SK-N-SH (cell line): Measurements from ENCODE around the gene MYOM1. TPM values are rescaled to one million over a fixed set of nuclear protein-coding genes. Genes with fewer than 3 reads are reported as not detected.

Experiments used
- CTCF ChIA-PET: fragments of 300-600, 350-600 bp; formaldehyde crosslinking; extraction: SDS; loops from one replicate; lab custom pipeline; 2021; lab: Yijun Ruan, JAX
- POLR2A ChIA-PET: fragments of 350-600 bp; sonication (Branson Sonifier 250); formaldehyde crosslinking; extraction: SDS; loops from one replicate; lab custom pipeline; 2020; ENCODE audit warnings: antibody characterized with exemption, inconsistent platforms; lab: Yijun Ruan, JAX
- DNase-seq: peaks from one replicate; pipeline ENCODE4 v3.0.0; 2012
- H2AFZ ChIP-seq: fragments of 200-600 bp; sonication (generic); 2 replicates; pipeline ENCODE4 v1.8.1; 2016; ENCODE audit warnings: antibody characterized with exemption, mild to moderate bottlenecking, low read depth
- H3F3A ChIP-seq: fragments of 200-600 bp; sonication (generic); replicated peaks from 2 replicates; pipeline ENCODE3; 2016; ENCODE audit warnings: antibody characterized with exemption, mild to moderate bottlenecking; ENCODE audit not compliant: insufficient read depth
- H3K27ac ChIP-seq, 2 experiments: fragments of 200-500 bp in 1 of 2; fragments of 200-600 bp in 1 of 2; sonication (Bioruptor generic) in 1 of 2; sonication (generic), shearing (Covaris generic) in 1 of 2; 2 replicates each; pipeline versions ENCODE4 v1.5.1 to v1.6.1; 2014 to 2016; ENCODE audit warnings: low read depth in 2 of 2, inconsistent platforms in 1 of 2, low read length in 1 of 2, mild to moderate bottlenecking in 1 of 2, mixed read lengths in 1 of 2
- H3K27me3 ChIP-seq: fragments of 200-600 bp; sonication (generic), shearing (Covaris generic); 2 replicates; pipeline ENCODE4 v1.6.1; 2016; ENCODE audit warnings: mixed run types; ENCODE audit not compliant: insufficient read depth
- H3K36me3 ChIP-seq, 2 experiments: fragments of 200-500 bp in 1 of 2; fragments of 200-600 bp in 1 of 2; sonication (Bioruptor generic) in 1 of 2; sonication (generic) in 1 of 2; replicated peaks in 1 of 2; 2 replicates each; pipeline versions ENCODE3 to v1.5.1; 2014 to 2016; ENCODE audit warnings: low read length in 1 of 2, mild to moderate bottlenecking in 1 of 2; ENCODE audit not compliant: insufficient read depth in 2 of 2, control insufficient read depth in 1 of 2
- H3K4me1 ChIP-seq, 2 experiments: fragments of 200-500 bp in 1 of 2; fragments of 200-600 bp in 1 of 2; sonication (Bioruptor generic) in 1 of 2; sonication (generic), shearing (Covaris generic) in 1 of 2; 2 replicates each; pipeline versions ENCODE4 v1.5.1 to v1.6.1; 2014 to 2016; ENCODE audit warnings: low read depth in 1 of 2, low read length in 1 of 2, mixed run types in 1 of 2; ENCODE audit not compliant: insufficient read depth in 2 of 2, control insufficient read depth in 1 of 2
- H3K4me2 ChIP-seq: fragments of 200-600 bp; sonication (generic), shearing (Covaris generic); 2 replicates; pipeline ENCODE4 v1.6.1; 2017; ENCODE audit warnings: mixed run types
- H3K4me3 ChIP-seq, 2 experiments: fragments of 200-500 bp in 1 of 2; fragments of 200-600 bp in 1 of 2; sonication (Bioruptor generic) in 1 of 2; sonication (generic), shearing (Covaris generic) in 1 of 2; 2 replicates each; pipeline versions ENCODE4 v1.5.1 to v1.8.1; 2014 to 2016; ENCODE audit warnings: low read depth in 2 of 2, inconsistent platforms in 1 of 2, low read length in 1 of 2, mild to moderate bottlenecking in 1 of 2, mixed read lengths in 1 of 2, moderate library complexity in 1 of 2
- H3K79me2 ChIP-seq: fragments of 200-600 bp; sonication (generic); 2 replicates; pipeline ENCODE4 v1.8.1; 2017; ENCODE audit warnings: mild to moderate bottlenecking; ENCODE audit not compliant: insufficient read depth
- H3K9ac ChIP-seq: fragments of 200-600 bp; sonication (generic); 2 replicates; pipeline ENCODE4 v1.6.1; 2017; ENCODE audit warnings: mixed run types
- H3K9me2 ChIP-seq: fragments of 200-600 bp; sonication (generic); 2 replicates; pipeline ENCODE4 v1.6.1; 2017; ENCODE audit warnings: mixed run types
- H3K9me3 ChIP-seq: fragments of 200-600 bp; sonication (generic); 2 replicates; pipeline ENCODE4 v1.6.1; 2017; ENCODE audit warnings: mixed run types, mild to moderate bottlenecking, moderate library complexity
- H4K20me1 ChIP-seq: fragments of 200-600 bp; sonication (generic); 2 replicates; pipeline ENCODE4 v1.6.1; 2017; ENCODE audit warnings: mild to moderate bottlenecking, mixed run types; ENCODE audit not compliant: insufficient read depth
- CHD2 ChIP-seq: fragments of 150-350 bp; IDR thresholded peaks from 2 replicates; pipeline ENCODE4 v1.6.1; 2018; ENCODE audit warnings: low read length; ENCODE audit not compliant: partially characterized antibody
- EP300 ChIP-seq, 2 experiments: IDR thresholded peaks; 2 replicates each; pipeline versions ENCODE4 v1.4.0 to v1.6.1; 2012; ENCODE audit warnings: borderline replicate concordance in 1 of 2, low read depth in 1 of 2, low read length in 1 of 2
- EZH2phosphoT487 ChIP-seq: fragments of 200-600 bp; sonication (generic); IDR thresholded peaks from 2 replicates; pipeline ENCODE4 v1.6.1; 2017; ENCODE audit warnings: low read depth, mixed run types, mild to moderate bottlenecking, antibody characterized with exemption, moderate library complexity, borderline replicate concordance
- FOSL2 ChIP-seq: IDR thresholded peaks from 2 replicates; pipeline ENCODE4 v1.4.0; 2012; ENCODE audit warnings: low read depth, mild to moderate bottlenecking, moderate library complexity, borderline replicate concordance
- GABPA ChIP-seq: IDR thresholded peaks from 2 replicates; pipeline ENCODE4 v1.4.0; 2012; ENCODE audit warnings: low read depth, mild to moderate bottlenecking
- GATA2 ChIP-seq: sonication (generic); formaldehyde crosslinking; IDR thresholded peaks from 2 replicates; pipeline ENCODE4 v1.5.0; 2020; ENCODE audit warnings: mild to moderate bottlenecking, missing genetic modification reagents
- MXI1 ChIP-seq: IDR thresholded peaks from 2 replicates; pipeline ENCODE4 v1.6.1; 2012; ENCODE audit warnings: mild to moderate bottlenecking, low read depth, low read length, improper control_type of control experiment
- NRF1 ChIP-seq: IDR thresholded peaks from 2 replicates; pipeline ENCODE4 v1.6.1; 2012; ENCODE audit warnings: low read depth, mild to moderate bottlenecking, low read length
- RCOR1 ChIP-seq: fragments of 150-350 bp; IDR thresholded peaks from 2 replicates; pipeline ENCODE4 v1.6.1; 2017; ENCODE audit warnings: antibody characterized with exemption, low read length
- SMC3 ChIP-seq: IDR thresholded peaks from 2 replicates; pipeline ENCODE4 v1.6.1; 2012; ENCODE audit warnings: low read depth, low read length, improper control_type of control experiment
- TCF12 ChIP-seq: IDR thresholded peaks from 2 replicates; pipeline ENCODE4 v1.4.0; 2012
- TEAD4 ChIP-seq: IDR thresholded peaks from 2 replicates; pipeline ENCODE4 v1.4.0; 2012; ENCODE audit warnings: mild to moderate bottlenecking, borderline replicate concordance; ENCODE audit not compliant: insufficient read depth
- YY1 ChIP-seq: IDR thresholded peaks from 2 replicates; pipeline ENCODE4 v1.4.0; 2012; ENCODE audit warnings: low read depth, mild to moderate bottlenecking
- WGBS: methylation state at CpG from one replicate; pipeline ENCODE4 v1.1.6; 2017; ENCODE audit warnings: low lambda C conversion rate; 5-methylcytosine and 5-hydroxymethylcytosine counted together
- polyA plus RNA-seq, 3 experiments: library from polyadenylated mRNA; depleted of rRNA; stranded (reverse); fragments of >200 nt; gene quantifications; 2 replicates each; pipeline ENCODE4 v1.2.3, GENCODE V29; 2012
- TF ChIP-seq, protein P1 (sequence below): IDR thresholded peaks from 2 replicates; pipeline ENCODE4; 2012

Gene MYOM1
- polyA plus RNA-seq, 1 of the 3 experiments (the other 2 are of a cell fraction), result 0.07 TPM

DNA sequence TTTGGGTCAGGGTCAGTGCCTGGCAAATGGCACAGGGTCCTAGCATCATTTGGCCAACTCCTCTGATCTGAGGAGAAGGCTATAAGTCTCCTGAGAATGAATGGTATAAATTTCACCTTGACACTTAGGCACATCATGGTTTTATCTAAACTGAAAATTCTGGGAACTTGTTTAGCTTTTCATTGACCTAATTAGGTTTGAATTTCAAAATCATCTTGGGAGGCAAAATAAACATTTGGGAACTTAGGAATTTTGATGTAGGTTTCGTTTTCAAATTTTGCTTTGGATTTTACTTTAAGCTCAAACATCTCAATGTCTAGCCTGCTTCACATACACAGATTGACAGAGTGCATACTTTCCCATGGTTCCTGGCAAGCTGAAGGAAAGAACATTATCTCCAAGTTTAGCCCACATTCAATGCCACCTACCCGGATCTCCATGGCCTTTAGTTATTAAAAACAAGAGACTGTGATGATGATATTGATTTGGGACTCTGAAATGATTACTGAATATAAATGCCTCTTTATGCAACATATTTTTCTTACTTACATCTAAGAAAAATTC is 44.5 kb downstream of the MYOM1 start:
- no peak overlapping the region for H3K27ac ChIP-seq
- H3K9me2 ChIP-seq, result no peaks in the 10 kb centered on the region
- ChIA-PET POLR2A (no interaction called here), CTCF (interaction anchor here (0.9 kb wide), 1 partner anchor 71 kb away, joined by 3 read pairs; no protein-coding TSS in a partner anchor)
- WGBS, result 37% methylated on average over 2 of the region's 2 CpGs
- no peaks in the 10 kb centered on the region for H3K79me2 ChIP-seq
- H3K4me3 ChIP-seq, result no peak overlapping the region
- no peaks in the 10 kb centered on the region for H3K27me3 ChIP-seq
- H3K9me3 ChIP-seq, result no peaks in the 10 kb centered on the region
- H3K4me2 ChIP-seq, result no peak overlapping the region
- H3K9ac ChIP-seq, result no peak overlapping the region
- H3K4me1 ChIP-seq, result peaks cover 0 to 2% of the 10 kb centered on the region in 2 experiments; a peak in 1 of 4 replicates
- no peaks in the 10 kb centered on the region for H3K36me3 ChIP-seq
- DNase-seq, result no peak
- no peaks in the 10 kb centered on the region for H4K20me1 ChIP-seq
- H2AFZ ChIP-seq, result no peak overlapping the region
- H3F3A ChIP-seq, result no peaks in the 10 kb centered on the region
- TF ChIP-seq NRF1 (no peak), TCF12 (no peak), FOSL2 (no peak), EZH2phosphoT487 (no peak), TEAD4 (no peak), CHD2 (no peak), RCOR1 (no peak), YY1 (no peak), GABPA (no peak)
- TF ChIP-seq, protein P1, sequence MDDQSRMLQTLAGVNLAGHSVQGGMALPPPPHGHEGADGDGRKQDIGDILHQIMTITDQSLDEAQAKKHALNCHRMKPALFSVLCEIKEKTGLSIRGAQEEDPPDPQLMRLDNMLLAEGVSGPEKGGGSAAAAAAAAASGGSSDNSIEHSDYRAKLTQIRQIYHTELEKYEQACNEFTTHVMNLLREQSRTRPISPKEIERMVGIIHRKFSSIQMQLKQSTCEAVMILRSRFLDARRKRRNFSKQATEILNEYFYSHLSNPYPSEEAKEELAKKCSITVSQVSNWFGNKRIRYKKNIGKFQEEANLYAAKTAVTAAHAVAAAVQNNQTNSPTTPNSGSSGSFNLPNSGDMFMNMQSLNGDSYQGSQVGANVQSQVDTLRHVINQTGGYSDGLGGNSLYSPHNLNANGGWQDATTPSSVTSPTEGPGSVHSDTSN, result no peak

DNA sequence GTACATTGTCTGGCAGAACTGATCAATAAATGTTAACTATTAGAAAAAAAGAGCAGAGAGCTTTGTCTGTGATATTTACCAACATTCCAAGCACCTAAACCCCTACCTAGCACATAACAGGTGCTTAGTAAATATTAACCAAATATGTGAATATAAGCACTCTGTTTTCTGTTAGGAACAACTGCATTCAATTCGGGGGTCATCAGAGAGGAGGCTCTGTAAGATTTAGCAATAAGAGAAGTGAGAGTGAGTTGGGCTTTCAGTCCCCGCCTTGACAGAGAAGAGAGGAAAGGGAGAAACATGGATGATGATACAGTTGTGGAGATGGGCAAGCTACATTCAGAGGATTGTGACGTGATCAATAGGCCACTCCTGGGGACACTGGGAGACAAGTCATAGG is 47.7 kb downstream of the MYOM1 start:
- H3K79me2 ChIP-seq, result no peaks in the 10 kb centered on the region
- ChIA-PET POLR2A (interaction anchor here (0.6 kb wide), 1 partner anchor 110 kb away, joined by 3 read pairs; no protein-coding TSS in a partner anchor), CTCF (interaction anchor here (1.1 kb wide), 1 partner anchor 21 kb away, joined by 3 read pairs; no protein-coding TSS in a partner anchor)
- H3K4me2 ChIP-seq, result no peak overlapping the region
- 71% methylated on average over 3 of the region's 3 CpGs for WGBS
- no peak overlapping the region; a peak in 1 of 4 replicates for H3K27ac ChIP-seq
- H3K27me3 ChIP-seq, result no peaks in the 10 kb centered on the region
- no peaks in the 10 kb centered on the region for H3F3A ChIP-seq
- no peak for DNase-seq
- no peaks in the 10 kb centered on the region for H3K36me3 ChIP-seq
- TF ChIP-seq GATA2 (CRISPR knock-in tag) (no peak), SMC3 (no peak), GABPA (no peak), EP300 (IDR thresholded peaks at IDR 0.05; ENCODE audit: borderline replicate concordance in 1 of 2, low read depth in 1 of 2, low read length in 1 of 2) (no peak), TEAD4 (no peak), MXI1 (no peak)
- H3K4me3 ChIP-seq, result no peak overlapping the region
- H4K20me1 ChIP-seq, result no peaks in the 10 kb centered on the region
- no peaks in the 10 kb centered on the region for H3K9me3 ChIP-seq
- no peaks in the 10 kb centered on the region for H3K9me2 ChIP-seq
- peaks cover 0 to 2% of the 10 kb centered on the region in 2 experiments; a peak in 1 of 4 replicates for H3K4me1 ChIP-seq
- no peak overlapping the region for H3K9ac ChIP-seq
- H2AFZ ChIP-seq, result no peak overlapping the region
